Erythroblast (primary cell): Measurements from ENCODE around the gene DTD1.

ENCODE experiments used
- GATA1 ChIP-seq: IDR thresholded peaks from 2 replicates; pipeline ENCODE4 v1.6.1; 2011; ENCODE audit warnings: low read depth, mild to moderate bottlenecking, control low read depth, low read length, moderate library complexity
- POLR2A ChIP-seq: IDR thresholded peaks from 2 replicates; pipeline ENCODE4 v1.6.1; 2011; ENCODE audit warnings: mild to moderate bottlenecking, low read length

DNA sequence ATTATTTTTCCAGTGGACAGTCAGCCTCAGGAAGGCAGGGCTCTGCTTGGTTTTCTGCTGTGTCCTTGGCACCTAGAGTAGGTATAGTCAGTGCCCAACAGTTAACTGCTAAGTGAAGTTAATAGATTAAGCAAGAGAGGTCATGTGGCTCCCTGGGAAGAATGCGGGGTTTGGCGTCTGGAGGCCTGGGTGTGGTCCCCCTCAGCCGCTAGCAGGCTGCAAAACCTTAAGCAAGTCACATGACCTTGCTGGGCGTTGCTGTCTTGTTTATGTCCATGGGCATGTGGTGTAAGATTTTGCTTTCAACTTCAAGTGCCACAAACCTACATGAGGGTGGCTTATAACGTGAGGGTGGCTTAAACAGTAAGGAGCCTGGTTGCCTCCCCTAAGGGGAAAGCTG, 150.2 kb downstream of the DTD1 start:
- no peak for TF ChIP-seq POLR2A
- no peak for TF ChIP-seq GATA1
